WTC11 (cell line): Measurements from ENCODE around the gene HSPA4. TPM values are rescaled to one million over a fixed set of nuclear protein-coding genes. Genes with fewer than 3 reads are reported as not detected.

Experiments used
- AFF4 ChIP-seq: sonication (generic); formaldehyde crosslinking; IDR thresholded peaks from 2 replicates; pipeline ENCODE4 v1.8.1; 2023; ENCODE audit warnings: mild to moderate bottlenecking, missing genetic modification reagents, borderline replicate concordance
- GRHL2 ChIP-seq: fragments of 250-450 bp; sonication (Bioruptor Pico); IDR thresholded peaks from 2 replicates; pipeline ENCODE4 v1.8.0; 2022; ENCODE audit warnings: mild to moderate bottlenecking, moderate library complexity; ENCODE audit not compliant: insufficient replicate concordance, severe bottlenecking
- IRF2 ChIP-seq: sonication (generic); formaldehyde crosslinking; IDR thresholded peaks from 2 replicates; pipeline ENCODE4 v1.8.0; 2022; ENCODE audit warnings: low read depth, missing genetic modification reagents, borderline replicate concordance
- NFE2L1 ChIP-seq: sonication (generic); formaldehyde crosslinking; IDR thresholded peaks from 2 replicates; pipeline ENCODE4 v1.8.1; 2023; ENCODE audit warnings: missing genetic modification reagents
- OVOL2 ChIP-seq: fragments of 250-450 bp; sonication (Bioruptor Pico); IDR thresholded peaks from 2 replicates; pipeline ENCODE4 v1.9.0; 2021; ENCODE audit warnings: mild to moderate bottlenecking, borderline replicate concordance
- TEAD1 ChIP-seq: sonication (generic); formaldehyde crosslinking; IDR thresholded peaks from 2 replicates; pipeline ENCODE4 v1.8.0; 2022; ENCODE audit warnings: mild to moderate bottlenecking, missing genetic modification reagents
- ZNF263 ChIP-seq: sonication (generic); formaldehyde crosslinking; IDR thresholded peaks from 2 replicates; pipeline ENCODE4 v1.8.1; 2022; ENCODE audit warnings: low read depth, mild to moderate bottlenecking, moderate library complexity, missing genetic modification reagents
- ZNF396 ChIP-seq: fragments of 250-450 bp; sonication (Bioruptor Pico); IDR thresholded peaks from 2 replicates; pipeline ENCODE4 v1.8.0; 2021; ENCODE audit warnings: mild to moderate bottlenecking, moderate library complexity, borderline replicate concordance
- ZNF532 ChIP-seq: fragments of 250-450 bp; sonication (Bioruptor Pico); IDR thresholded peaks from 2 replicates; pipeline ENCODE4 v1.9.0; 2021; ENCODE audit warnings: mild to moderate bottlenecking, borderline replicate concordance
- total RNA-seq: library from RNA; stranded (reverse); gene quantifications from 3 replicates; pipeline ENCODE4 v1.2.3, GENCODE V29; 2021
- TF ChIP-seq, protein P1 (sequence below): sonication (generic); formaldehyde crosslinking; IDR thresholded peaks from 2 replicates; pipeline ENCODE4 v1.8.0; 2023; ENCODE audit warnings: mild to moderate bottlenecking, missing genetic modification reagents
- TF ChIP-seq, protein P2 (sequence below): sonication (generic); formaldehyde crosslinking; IDR thresholded peaks from 2 replicates; pipeline ENCODE4 v1.8.0; 2023; ENCODE audit warnings: missing genetic modification reagents
- TF ChIP-seq, protein P3 (sequence below): sonication (generic); formaldehyde crosslinking; IDR thresholded peaks from 2 replicates; pipeline ENCODE4 v1.8.0; 2022; ENCODE audit warnings: mild to moderate bottlenecking, missing genetic modification reagents
- TF ChIP-seq, protein P4 (sequence below): sonication (generic); formaldehyde crosslinking; IDR thresholded peaks from 2 replicates; pipeline ENCODE4 v1.8.0; 2023; ENCODE audit warnings: missing genetic modification reagents, mild to moderate bottlenecking, borderline replicate concordance
- TF ChIP-seq, protein P5 (sequence below): fragments of 250-450 bp; sonication (Bioruptor Pico); IDR thresholded peaks from 2 replicates; pipeline ENCODE4 v1.9.0; 2021; ENCODE audit warnings: moderate library complexity, mild to moderate bottlenecking, inconsistent platforms, borderline replicate concordance

The HSPA4 gene
- total RNA-seq, 1 experiment from 2014 or later, result 363 TPM

GRCh38 chr5:133088064-133088463 lies 36.3 kb downstream of the HSPA4 start (continued):
- no peak for TF ChIP-seq ZNF532 (CRISPR knock-in tag)
- TF ChIP-seq, protein P1, sequence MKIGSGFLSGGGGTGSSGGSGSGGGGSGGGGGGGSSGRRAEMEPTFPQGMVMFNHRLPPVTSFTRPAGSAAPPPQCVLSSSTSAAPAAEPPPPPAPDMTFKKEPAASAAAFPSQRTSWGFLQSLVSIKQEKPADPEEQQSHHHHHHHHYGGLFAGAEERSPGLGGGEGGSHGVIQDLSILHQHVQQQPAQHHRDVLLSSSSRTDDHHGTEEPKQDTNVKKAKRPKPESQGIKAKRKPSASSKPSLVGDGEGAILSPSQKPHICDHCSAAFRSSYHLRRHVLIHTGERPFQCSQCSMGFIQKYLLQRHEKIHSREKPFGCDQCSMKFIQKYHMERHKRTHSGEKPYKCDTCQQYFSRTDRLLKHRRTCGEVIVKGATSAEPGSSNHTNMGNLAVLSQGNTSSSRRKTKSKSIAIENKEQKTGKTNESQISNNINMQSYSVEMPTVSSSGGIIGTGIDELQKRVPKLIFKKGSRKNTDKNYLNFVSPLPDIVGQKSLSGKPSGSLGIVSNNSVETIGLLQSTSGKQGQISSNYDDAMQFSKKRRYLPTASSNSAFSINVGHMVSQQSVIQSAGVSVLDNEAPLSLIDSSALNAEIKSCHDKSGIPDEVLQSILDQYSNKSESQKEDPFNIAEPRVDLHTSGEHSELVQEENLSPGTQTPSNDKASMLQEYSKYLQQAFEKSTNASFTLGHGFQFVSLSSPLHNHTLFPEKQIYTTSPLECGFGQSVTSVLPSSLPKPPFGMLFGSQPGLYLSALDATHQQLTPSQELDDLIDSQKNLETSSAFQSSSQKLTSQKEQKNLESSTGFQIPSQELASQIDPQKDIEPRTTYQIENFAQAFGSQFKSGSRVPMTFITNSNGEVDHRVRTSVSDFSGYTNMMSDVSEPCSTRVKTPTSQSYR (CRISPR knock-in tag), result no peak
- TF ChIP-seq, protein P2, sequence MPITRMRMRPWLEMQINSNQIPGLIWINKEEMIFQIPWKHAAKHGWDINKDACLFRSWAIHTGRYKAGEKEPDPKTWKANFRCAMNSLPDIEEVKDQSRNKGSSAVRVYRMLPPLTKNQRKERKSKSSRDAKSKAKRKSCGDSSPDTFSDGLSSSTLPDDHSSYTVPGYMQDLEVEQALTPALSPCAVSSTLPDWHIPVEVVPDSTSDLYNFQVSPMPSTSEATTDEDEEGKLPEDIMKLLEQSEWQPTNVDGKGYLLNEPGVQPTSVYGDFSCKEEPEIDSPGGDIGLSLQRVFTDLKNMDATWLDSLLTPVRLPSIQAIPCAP (CRISPR knock-in tag), result no peak
- no peak for TF ChIP-seq GRHL2 (CRISPR knock-in tag)
- TF ChIP-seq AFF4 (CRISPR knock-in tag), result no peak
- TF ChIP-seq ZNF263 (CRISPR knock-in tag), result no peak
- no peak for TF ChIP-seq TEAD1 (CRISPR knock-in tag)
- TF ChIP-seq, protein P3, sequence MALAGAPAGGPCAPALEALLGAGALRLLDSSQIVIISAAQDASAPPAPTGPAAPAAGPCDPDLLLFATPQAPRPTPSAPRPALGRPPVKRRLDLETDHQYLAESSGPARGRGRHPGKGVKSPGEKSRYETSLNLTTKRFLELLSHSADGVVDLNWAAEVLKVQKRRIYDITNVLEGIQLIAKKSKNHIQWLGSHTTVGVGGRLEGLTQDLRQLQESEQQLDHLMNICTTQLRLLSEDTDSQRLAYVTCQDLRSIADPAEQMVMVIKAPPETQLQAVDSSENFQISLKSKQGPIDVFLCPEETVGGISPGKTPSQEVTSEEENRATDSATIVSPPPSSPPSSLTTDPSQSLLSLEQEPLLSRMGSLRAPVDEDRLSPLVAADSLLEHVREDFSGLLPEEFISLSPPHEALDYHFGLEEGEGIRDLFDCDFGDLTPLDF, result no peak
- TF ChIP-seq OVOL2 (CRISPR knock-in tag), result no peak
- TF ChIP-seq, protein P4, sequence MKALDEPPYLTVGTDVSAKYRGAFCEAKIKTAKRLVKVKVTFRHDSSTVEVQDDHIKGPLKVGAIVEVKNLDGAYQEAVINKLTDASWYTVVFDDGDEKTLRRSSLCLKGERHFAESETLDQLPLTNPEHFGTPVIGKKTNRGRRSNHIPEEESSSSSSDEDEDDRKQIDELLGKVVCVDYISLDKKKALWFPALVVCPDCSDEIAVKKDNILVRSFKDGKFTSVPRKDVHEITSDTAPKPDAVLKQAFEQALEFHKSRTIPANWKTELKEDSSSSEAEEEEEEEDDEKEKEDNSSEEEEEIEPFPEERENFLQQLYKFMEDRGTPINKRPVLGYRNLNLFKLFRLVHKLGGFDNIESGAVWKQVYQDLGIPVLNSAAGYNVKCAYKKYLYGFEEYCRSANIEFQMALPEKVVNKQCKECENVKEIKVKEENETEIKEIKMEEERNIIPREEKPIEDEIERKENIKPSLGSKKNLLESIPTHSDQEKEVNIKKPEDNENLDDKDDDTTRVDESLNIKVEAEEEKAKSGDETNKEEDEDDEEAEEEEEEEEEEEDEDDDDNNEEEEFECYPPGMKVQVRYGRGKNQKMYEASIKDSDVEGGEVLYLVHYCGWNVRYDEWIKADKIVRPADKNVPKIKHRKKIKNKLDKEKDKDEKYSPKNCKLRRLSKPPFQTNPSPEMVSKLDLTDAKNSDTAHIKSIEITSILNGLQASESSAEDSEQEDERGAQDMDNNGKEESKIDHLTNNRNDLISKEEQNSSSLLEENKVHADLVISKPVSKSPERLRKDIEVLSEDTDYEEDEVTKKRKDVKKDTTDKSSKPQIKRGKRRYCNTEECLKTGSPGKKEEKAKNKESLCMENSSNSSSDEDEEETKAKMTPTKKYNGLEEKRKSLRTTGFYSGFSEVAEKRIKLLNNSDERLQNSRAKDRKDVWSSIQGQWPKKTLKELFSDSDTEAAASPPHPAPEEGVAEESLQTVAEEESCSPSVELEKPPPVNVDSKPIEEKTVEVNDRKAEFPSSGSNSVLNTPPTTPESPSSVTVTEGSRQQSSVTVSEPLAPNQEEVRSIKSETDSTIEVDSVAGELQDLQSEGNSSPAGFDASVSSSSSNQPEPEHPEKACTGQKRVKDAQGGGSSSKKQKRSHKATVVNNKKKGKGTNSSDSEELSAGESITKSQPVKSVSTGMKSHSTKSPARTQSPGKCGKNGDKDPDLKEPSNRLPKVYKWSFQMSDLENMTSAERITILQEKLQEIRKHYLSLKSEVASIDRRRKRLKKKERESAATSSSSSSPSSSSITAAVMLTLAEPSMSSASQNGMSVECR, result no peak
- no peak for TF ChIP-seq ZNF396 (CRISPR knock-in tag)
- TF ChIP-seq, protein P5, sequence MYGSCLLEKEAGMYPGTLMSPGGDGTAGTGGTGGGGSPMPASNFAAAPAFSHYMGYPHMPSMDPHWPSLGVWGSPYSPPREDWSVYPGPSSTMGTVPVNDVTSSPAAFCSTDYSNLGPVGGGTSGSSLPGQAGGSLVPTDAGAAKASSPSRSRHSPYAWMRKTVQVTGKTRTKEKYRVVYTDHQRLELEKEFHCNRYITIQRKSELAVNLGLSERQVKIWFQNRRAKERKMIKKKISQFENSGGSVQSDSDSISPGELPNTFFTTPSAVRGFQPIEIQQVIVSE, result no peak
- TF ChIP-seq NFE2L1, result no peak
- no peak for TF ChIP-seq IRF2 (CRISPR knock-in tag)
